Osteocyte (in vitro differentiated cells): ENCODE results near the gene RGR. TPM values are rescaled to one million over a fixed set of nuclear protein-coding genes. Genes with fewer than 3 reads are reported as not detected.

Experiments used
- DNase-seq: peaks from one replicate; pipeline ENCODE4 v3.0.0; 2021; ENCODE audit warnings: mixed read lengths; ENCODE audit not compliant: unreplicated experiment; ENCODE audit errors: extremely low spot score
- H3K27ac Mint-ChIP-seq: one replicate; pipeline ENCODE4 v1.8.0; 2021; ENCODE audit warnings: mild to moderate bottlenecking, mixed read lengths; ENCODE audit not compliant: unreplicated experiment
- H3K27me3 Mint-ChIP-seq: one replicate; pipeline ENCODE4 v1.8.0; 2021; ENCODE audit warnings: mixed read lengths; ENCODE audit not compliant: unreplicated experiment
- H3K36me3 Mint-ChIP-seq: one replicate; pipeline ENCODE4 v1.8.0; 2021; ENCODE audit warnings: mixed read lengths; ENCODE audit not compliant: unreplicated experiment
- H3K4me1 Mint-ChIP-seq: one replicate; pipeline ENCODE4 v1.8.0; 2021; ENCODE audit warnings: mixed read lengths; ENCODE audit not compliant: unreplicated experiment
- H3K4me3 Mint-ChIP-seq: one replicate; pipeline ENCODE4 v1.8.0; 2021; ENCODE audit warnings: mild to moderate bottlenecking, moderate library complexity, mixed read lengths; ENCODE audit not compliant: unreplicated experiment
- H3K9me3 Mint-ChIP-seq: one replicate; pipeline ENCODE4 v1.8.0; 2021; ENCODE audit warnings: mixed read lengths; ENCODE audit not compliant: unreplicated experiment
- CTCF ChIP-seq: fragments of 200-600 bp; sonication (generic); IDR thresholded peaks from 2 replicates; pipeline ENCODE4 v1.5.0; 2021; ENCODE audit warnings: antibody characterized with exemption, mild to moderate bottlenecking, moderate library complexity
- total RNA-seq: library from RNA; stranded (reverse); gene quantifications from 2 replicates; pipeline ENCODE4 v1.2.1, GENCODE V29; 2021

Gene RGR
- total RNA-seq, 1 donor from 2014 or later: not detected

DNA sequence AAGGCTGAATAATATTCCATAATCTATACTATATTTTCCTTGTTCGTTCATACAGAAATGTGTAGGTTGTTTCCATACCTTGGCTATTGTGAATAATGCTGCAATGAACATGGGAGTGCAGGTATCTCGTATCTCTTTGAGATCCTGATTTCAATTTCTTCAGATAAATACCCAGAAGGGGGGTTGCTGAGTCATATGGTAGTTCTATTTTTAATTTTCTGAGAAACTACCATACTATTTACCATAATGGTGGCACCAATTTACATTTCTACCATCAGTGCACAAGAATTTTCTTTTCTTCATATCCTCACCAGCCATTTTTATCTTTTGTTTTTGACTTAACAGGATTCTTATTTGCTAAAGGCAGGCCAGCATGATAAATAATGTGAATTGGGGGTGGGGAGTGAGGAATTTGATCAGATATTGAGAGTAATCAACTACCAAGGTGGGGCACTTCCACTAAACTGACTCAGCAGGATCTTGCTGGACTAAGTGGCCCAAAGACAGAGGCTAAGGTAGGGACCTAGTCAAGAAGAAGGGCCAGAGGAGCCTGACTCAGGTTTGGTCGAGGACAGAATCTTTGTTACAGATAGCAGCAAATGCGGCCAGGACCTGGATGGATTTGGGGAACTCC is 62.0 kb downstream of the RGR start:
- DNase-seq: no peak
- Mint-ChIP-seq H3K9me3 (peaks cover 4% of the 10 kb centered on the region), H3K4me3 (no peak overlapping the region), H3K4me1 (peaks cover 4% of the 10 kb centered on the region), H3K27ac (no peak overlapping the region), H3K27me3 (peaks cover 15% of the 10 kb centered on the region), H3K36me3 (no peaks in the 10 kb centered on the region)
- no peak for TF ChIP-seq CTCF

- H3K27me3 Mint-ChIP-seq: peaks cover 13% of the 10 kb centered on the region
- no peak for TF ChIP-seq CTCF
- H3K36me3 Mint-ChIP-seq: no peaks in the 10 kb centered on the region
- H3K4me1 Mint-ChIP-seq: peaks cover 4% of the 10 kb centered on the region
- peaks cover 5% of the 10 kb centered on the region for H3K9me3 Mint-ChIP-seq
- no peak for DNase-seq
- H3K4me3 Mint-ChIP-seq: no peak overlapping the region
- H3K27ac Mint-ChIP-seq: no peak overlapping the region
Observed at GRCh38 chr10:84308021-84308420, 63.2 kb downstream of the RGR start.

DNA sequence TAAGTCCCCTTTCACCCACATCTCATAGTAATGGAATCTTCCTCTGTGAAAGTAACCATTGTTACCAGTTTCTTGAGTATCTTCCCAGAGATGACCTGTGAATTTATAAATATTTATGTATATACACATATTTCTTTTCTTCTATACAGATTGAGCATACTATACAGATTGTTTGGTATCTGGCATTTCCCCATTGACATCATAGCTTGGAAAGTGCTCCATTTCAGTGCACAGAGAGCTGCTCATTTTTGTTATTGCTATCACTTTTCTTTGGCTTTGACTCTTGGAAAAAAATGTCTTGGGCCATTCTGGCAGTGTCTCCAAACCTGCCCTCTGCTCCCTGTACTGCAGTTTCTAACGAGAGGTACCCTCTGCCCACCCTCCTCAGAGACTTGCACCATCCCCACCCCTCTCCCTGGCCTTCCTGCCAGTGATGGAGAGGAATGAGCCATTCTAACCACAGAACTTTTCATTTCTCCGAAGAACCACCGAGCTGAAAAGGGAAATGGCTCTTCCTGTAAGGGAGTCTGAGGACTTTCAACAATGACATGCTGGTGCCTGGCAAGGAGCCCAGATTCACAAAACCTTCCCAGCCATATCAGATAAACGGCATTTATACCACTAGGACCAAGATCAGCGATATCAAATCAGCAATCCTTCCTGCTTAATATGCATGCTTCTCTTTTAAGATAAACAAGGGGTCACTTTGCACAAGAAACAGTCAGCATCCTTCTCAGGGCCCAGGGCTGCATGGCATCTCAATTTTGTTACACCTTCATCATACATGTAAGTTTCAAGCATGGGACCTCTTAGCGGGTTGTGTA is 63.8 kb downstream of the RGR start:
- Mint-ChIP-seq H3K36me3 (no peaks in the 10 kb centered on the region), H3K27me3 (peaks cover 13% of the 10 kb centered on the region), H3K9me3 (peaks cover 5% of the 10 kb centered on the region), H3K4me1 (peaks cover 5% of the 10 kb centered on the region), H3K4me3 (no peak overlapping the region), H3K27ac (no peak overlapping the region)
- no peak for DNase-seq
- TF ChIP-seq CTCF: no peak

Other genes with a start within 250 kb of the RGR start
- gene GHITM, start 105.5 kb upstream of the RGR start, total RNA-seq: 105 and 106 TPM in 2 replicates
- gene GPR15LG, start 71.3 kb upstream of the RGR start, total RNA-seq: not detected in 2 replicates
- gene CDHR1, start 50.5 kb upstream of the RGR start, total RNA-seq: 0.24 TPM in 1 of 2 replicates, not detected in the other
- gene LRIT2, start 19.5 kb upstream of the RGR start, total RNA-seq: not detected in 2 replicates
- gene LRIT1, start 3.5 kb upstream of the RGR start, total RNA-seq: not detected in 2 replicates
- gene CCSER2, start 83.5 kb downstream of the RGR start, total RNA-seq: 66.8 and 70.3 TPM in 2 replicates